Measurements from ENCODE around the gene MFSD2B.

GRCh38 chr2:24047703-24048033 lies 37.8 kb downstream of the MFSD2B start:
- TF ChIP-seq, protein P1, sequence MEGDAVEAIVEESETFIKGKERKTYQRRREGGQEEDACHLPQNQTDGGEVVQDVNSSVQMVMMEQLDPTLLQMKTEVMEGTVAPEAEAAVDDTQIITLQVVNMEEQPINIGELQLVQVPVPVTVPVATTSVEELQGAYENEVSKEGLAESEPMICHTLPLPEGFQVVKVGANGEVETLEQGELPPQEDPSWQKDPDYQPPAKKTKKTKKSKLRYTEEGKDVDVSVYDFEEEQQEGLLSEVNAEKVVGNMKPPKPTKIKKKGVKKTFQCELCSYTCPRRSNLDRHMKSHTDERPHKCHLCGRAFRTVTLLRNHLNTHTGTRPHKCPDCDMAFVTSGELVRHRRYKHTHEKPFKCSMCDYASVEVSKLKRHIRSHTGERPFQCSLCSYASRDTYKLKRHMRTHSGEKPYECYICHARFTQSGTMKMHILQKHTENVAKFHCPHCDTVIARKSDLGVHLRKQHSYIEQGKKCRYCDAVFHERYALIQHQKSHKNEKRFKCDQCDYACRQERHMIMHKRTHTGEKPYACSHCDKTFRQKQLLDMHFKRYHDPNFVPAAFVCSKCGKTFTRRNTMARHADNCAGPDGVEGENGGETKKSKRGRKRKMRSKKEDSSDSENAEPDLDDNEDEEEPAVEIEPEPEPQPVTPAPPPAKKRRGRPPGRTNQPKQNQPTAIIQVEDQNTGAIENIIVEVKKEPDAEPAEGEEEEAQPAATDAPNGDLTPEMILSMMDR (IDR thresholded peaks at IDR 0.05) = no peak
- no peak for TF ChIP-seq POLR2A (IDR thresholded peaks at IDR 0.05)
